Loucy (cell line): ENCODE data around the gene HTR2B.

Source experiments
- H2AFZ ChIP-seq: fragments of 200-600 bp; sonication (generic); 2 replicates; pipeline ENCODE4 v1.6.0; 2016; ENCODE audit warnings: antibody characterized with exemption, mild to moderate bottlenecking, low read length, moderate library complexity
- H3F3A ChIP-seq: fragments of 200-600 bp; 2 replicates; pipeline ENCODE4 v1.6.0; 2016; ENCODE audit warnings: antibody characterized with exemption, low read depth, mild to moderate bottlenecking
- H3K27me3 ChIP-seq: fragments of 200-600 bp; sonication (generic); 2 replicates; pipeline ENCODE4 v1.6.1; 2014; ENCODE audit warnings: low read length, mild to moderate bottlenecking; ENCODE audit not compliant: insufficient read depth, poor library complexity, severe bottlenecking
- H3K36me3 ChIP-seq: fragments of 200-600 bp; sonication (generic); 2 replicates; pipeline ENCODE4 v1.6.1; 2016; ENCODE audit warnings: low read length; ENCODE audit not compliant: insufficient read depth
- H3K4me1 ChIP-seq: fragments of 200-600 bp; sonication (generic); 2 replicates; pipeline ENCODE4 v1.5.1; 2014; ENCODE audit warnings: low read length, mild to moderate bottlenecking; ENCODE audit not compliant: insufficient read depth, poor library complexity, severe bottlenecking
- H3K4me2 ChIP-seq: fragments of 200-600 bp; sonication (generic); 2 replicates; pipeline ENCODE4 v1.6.0; 2014; ENCODE audit warnings: antibody characterized with exemption, low read length, low read depth, mild to moderate bottlenecking; ENCODE audit not compliant: poor library complexity, severe bottlenecking
- H3K4me3 ChIP-seq: fragments of 200-600 bp; sonication (generic); 2 replicates; pipeline ENCODE4 v1.5.1; 2014; ENCODE audit warnings: low read length, mild to moderate bottlenecking, mixed read lengths; ENCODE audit not compliant: poor library complexity, severe bottlenecking
- H3K79me2 ChIP-seq: fragments of 200-600 bp; sonication (generic); 2 replicates; pipeline ENCODE4 v1.6.1; 2014; ENCODE audit warnings: low read length; ENCODE audit not compliant: insufficient read depth
- H3K9ac ChIP-seq: fragments of 200-600 bp; sonication (generic); 2 replicates; pipeline ENCODE4 v1.6.0; 2014; ENCODE audit warnings: mild to moderate bottlenecking, low read depth, low read length, moderate library complexity; ENCODE audit not compliant: poor library complexity, severe bottlenecking
- H3K9me2 ChIP-seq: fragments of 200-600 bp; sonication (generic); replicated peaks from 2 replicates; pipeline ENCODE4 v1.6.1; 2016; ENCODE audit warnings: low read depth, low read length, mixed read lengths
- H3K9me3 ChIP-seq: fragments of 200-600 bp; sonication (generic); 2 replicates; pipeline ENCODE4 v1.6.1; 2014; ENCODE audit warnings: mild to moderate bottlenecking, antibody characterized with exemption, low read length, low read depth; ENCODE audit not compliant: insufficient read depth
- H4K20me1 ChIP-seq: fragments of 200-600 bp; sonication (generic); 2 replicates; pipeline ENCODE4 v1.6.0; 2014; ENCODE audit warnings: antibody characterized with exemption, low read length, mild to moderate bottlenecking; ENCODE audit not compliant: insufficient read depth, poor library complexity, severe bottlenecking
- CTCF ChIP-seq: fragments of 200-600 bp; sonication (generic); conservative IDR thresholded peaks from 2 replicates; pipeline ENCODE4 v1.5.1; 2014; ENCODE audit warnings: mild to moderate bottlenecking, antibody characterized with exemption, low read length
- EZH2phosphoT487 ChIP-seq: fragments of 200-600 bp; IDR thresholded peaks from 2 replicates; pipeline ENCODE4 v1.6.1; 2018; ENCODE audit warnings: antibody characterized with exemption, mild to moderate bottlenecking, moderate library complexity, borderline replicate concordance

HTR2B gene

GRCh38 chr2:231111987-231112386, 12.9 kb downstream of the HTR2B start:
- Histone ChIP-seq H3K79me2 (no peaks in the 10 kb centered on the region), H3K27me3 (no peaks in the 10 kb centered on the region), H3K9me2 (no peaks in the 10 kb centered on the region), H3K9ac (no peak overlapping the region), H3K4me3 (no peak overlapping the region), H3F3A (no peaks in the 10 kb centered on the region), H4K20me1 (no peaks in the 10 kb centered on the region), H3K4me1 (no peaks in the 10 kb centered on the region), H3K9me3 (no peaks in the 10 kb centered on the region), H2AFZ (no peak overlapping the region), H3K4me2 (no peak overlapping the region), H3K36me3 (peaks cover 52% of the 10 kb centered on the region; the same call in 1 of the 2 replicates)
- TF ChIP-seq CTCF = no peak
- TF ChIP-seq EZH2phosphoT487 = no peak

GRCh38 chr2:231110551-231110950, 14.3 kb downstream of the HTR2B start:
- H3K9ac ChIP-seq = no peak overlapping the region
- no peaks in the 10 kb centered on the region for H3F3A ChIP-seq
- H3K4me2 ChIP-seq = no peak overlapping the region
- no peaks in the 10 kb centered on the region for H3K9me3 ChIP-seq
- no peak overlapping the region for H2AFZ ChIP-seq
- H4K20me1 ChIP-seq = no peaks in the 10 kb centered on the region
- TF ChIP-seq CTCF = 0 out of 2 replicates have a peak, but pooled peaks have one; percentile 19
- TF ChIP-seq EZH2phosphoT487 = no peak
- H3K4me1 ChIP-seq = no peaks in the 10 kb centered on the region
- no peak overlapping the region for H3K4me3 ChIP-seq
- no peaks in the 10 kb centered on the region for H3K9me2 ChIP-seq
- H3K36me3 ChIP-seq = peaks cover 52% of the 10 kb centered on the region; the same call in 1 of the 2 replicates
- no peaks in the 10 kb centered on the region for H3K27me3 ChIP-seq
- H3K79me2 ChIP-seq = no peaks in the 10 kb centered on the region

DNA sequence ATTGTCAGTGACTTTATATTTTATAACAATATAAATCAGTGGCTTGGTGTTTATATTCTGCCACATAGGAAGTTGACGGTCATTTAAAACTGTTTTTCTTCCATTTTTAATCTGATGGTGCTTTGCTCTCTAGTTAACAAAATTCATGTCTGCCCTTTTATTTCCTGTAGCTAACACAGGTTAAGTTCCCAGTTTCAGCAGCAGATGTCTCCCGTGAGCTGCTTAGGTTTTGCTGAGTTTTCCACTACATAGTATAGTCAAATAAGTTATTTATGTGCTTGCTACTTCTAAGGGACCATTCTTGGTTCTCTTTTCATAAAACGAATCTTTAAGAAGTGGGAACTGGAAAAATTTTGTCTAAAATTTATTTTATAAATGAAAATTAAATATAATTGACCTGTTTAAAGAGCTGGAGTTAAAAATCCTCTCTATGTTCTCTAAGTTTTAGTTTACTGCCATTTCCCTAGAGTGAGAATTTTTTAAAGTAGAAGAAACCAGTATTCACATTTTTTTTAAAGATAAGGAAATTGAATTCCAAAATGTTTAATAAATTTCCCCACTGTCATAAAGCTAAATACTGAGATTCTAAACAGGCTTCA, 20.6 kb downstream of the HTR2B start:
- no peaks in the 10 kb centered on the region for H3K27me3 ChIP-seq
- H3K9me2 ChIP-seq = no peaks in the 10 kb centered on the region
- peaks cover 42% of the 10 kb centered on the region; the same call in 1 of the 2 replicates for H3K36me3 ChIP-seq
- no peak overlapping the region for H3K9ac ChIP-seq
- no peaks in the 10 kb centered on the region for H3F3A ChIP-seq
- no peak overlapping the region for H3K4me3 ChIP-seq
- H4K20me1 ChIP-seq = peaks cover 6% of the 10 kb centered on the region
- peaks cover 8% of the 10 kb centered on the region; the same call in 1 of the 2 replicates for H3K9me3 ChIP-seq
- H3K4me2 ChIP-seq = no peak overlapping the region
- TF ChIP-seq CTCF (peak; percentile 81), EZH2phosphoT487 (no peak)
- peaks cover 9% of the 10 kb centered on the region for H3K4me1 ChIP-seq
- no peaks in the 10 kb centered on the region for H3K79me2 ChIP-seq
- H2AFZ ChIP-seq = no peak overlapping the region
